HG02678 (cell line): ENCODE measurements around the gene IFFO2.
"Not testable (repeated sequence)": the region's sequence is repeated elsewhere in the genome, so short reads cannot be mapped to it uniquely, and the experiment has no call there.

Experiments used
- ATAC-seq: cut with Tn5 transposase; IDR thresholded peaks from one replicate; pipeline ENCODE4 v1.9.1; 2021; ENCODE audit warnings: mild to moderate bottlenecking, moderate library complexity; ENCODE audit not compliant: unreplicated experiment

IFFO2 gene

DNA sequence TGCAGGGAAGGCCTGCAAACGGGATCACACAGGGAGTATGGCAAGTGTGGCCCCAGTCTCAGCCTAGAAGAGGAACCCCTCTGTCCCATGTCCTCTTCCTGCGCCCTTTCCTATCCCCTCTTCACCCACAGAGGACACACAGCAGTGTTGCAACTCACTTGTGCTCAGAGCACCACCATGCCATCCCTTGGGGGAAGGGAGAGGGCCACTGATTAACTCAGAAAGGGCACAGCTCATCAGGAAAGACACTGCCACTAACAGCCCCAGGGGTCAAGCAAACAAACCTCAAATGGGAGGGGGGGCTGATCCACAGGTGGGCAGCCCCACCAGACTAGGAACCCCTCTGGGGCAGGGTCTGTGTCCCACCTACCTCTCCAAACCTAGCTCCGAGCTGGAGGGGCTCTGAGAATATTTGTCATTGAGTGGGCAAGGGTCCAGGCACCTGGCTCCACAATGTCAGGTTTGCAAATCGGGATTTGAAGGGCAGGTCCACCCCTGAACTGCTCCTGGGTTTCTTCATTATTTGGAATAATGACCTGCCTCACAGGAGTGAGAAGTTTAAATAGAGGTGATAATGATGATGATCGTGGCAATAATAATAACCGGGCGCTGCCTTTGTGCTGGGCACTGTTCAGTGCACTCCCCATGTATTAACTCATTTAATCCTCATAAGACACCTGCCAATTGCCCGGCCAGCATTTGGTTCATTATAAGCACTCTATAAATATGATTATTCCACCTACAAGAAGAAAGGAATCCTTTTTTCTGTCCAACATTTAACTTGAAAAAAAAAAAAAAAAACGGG lies 55.1 kb downstream of the IFFO2 start:
- ATAC-seq = no peak

GRCh38 chr1:18900303-18900841 lies 56.1 kb downstream of the IFFO2 start:
- ATAC-seq = no peak

DNA sequence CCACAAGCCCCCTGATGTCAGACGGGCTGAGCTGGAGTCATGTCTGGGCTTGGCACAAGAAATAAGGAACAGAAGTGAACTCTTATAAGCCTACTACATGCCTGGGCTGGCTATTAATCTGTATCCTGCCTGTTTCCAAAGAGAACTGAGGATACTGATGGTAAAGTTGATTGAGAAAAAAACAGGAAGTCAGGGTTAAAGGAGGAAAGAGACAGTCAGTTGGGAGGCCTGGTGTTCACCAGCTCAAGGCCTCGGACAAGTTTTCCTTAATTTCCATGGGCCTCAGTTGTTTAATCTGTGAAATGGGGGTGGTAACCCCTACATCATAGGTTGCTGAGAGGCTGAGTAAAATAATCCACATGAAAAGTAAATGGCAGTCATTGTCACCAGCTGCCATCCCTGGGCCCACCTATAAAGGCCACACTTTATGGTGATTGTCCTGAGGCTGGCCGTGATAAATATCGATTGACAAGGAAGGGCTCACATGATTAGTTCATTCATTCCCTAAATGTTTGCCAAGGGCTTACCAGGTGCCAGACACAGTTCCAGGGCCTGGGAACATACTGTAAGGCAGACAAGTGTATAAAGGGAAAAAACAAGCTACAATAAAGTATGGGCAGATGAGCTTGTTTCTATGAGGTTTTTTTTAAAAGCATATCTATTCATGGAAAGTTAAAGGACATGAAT lies 57.0 kb downstream of the IFFO2 start:
- ATAC-seq = no peak

DNA sequence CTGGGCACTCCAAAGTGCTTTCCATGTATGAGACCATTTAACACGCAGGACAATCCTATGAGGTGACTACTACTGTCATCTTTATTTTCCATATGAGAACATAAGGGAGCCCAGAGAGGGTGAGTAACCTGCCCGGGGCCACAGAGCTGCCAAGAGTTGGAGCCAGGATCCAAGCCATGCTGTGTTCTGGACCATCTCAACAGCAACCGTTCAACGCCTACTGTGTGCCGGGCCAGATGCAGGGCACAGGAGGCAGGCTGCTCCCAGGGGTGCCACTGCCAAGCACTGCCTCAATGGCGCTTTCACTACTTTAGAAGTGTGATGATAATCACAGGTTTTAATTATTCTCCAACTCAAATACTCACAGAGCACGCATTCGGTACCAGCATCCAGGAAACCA lies 57.9 kb downstream of the IFFO2 start:
- ATAC-seq = no peak

GRCh38 chr1:18895317-18895716 lies 61.2 kb downstream of the IFFO2 start:
- ATAC-seq = no peak

DNA sequence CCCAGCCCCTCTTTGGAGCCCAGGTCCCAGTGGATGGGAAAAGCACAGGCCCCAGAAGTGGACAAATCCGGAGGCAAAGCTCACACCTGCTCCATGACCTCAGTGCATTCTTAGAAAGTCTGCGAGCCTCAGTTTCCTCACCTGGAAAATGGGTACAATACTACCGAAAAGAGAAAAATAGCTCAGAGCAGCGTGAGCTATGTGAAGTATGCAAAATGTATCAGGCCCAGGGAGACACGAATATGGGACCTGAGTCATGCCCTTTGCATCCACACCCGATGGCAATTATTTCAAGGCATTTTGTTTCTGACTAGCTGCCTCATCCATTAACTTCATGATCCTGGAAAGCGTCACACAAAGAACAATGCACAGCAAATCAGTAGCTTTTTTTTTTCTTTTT lies 63.4 kb downstream of the IFFO2 start:
- ATAC-seq = no peak

- not testable (repeated sequence) for ATAC-seq
These were observed 64.6 kb downstream of the IFFO2 start for GRCh38 chr1:18891858-18892257.

DNA sequence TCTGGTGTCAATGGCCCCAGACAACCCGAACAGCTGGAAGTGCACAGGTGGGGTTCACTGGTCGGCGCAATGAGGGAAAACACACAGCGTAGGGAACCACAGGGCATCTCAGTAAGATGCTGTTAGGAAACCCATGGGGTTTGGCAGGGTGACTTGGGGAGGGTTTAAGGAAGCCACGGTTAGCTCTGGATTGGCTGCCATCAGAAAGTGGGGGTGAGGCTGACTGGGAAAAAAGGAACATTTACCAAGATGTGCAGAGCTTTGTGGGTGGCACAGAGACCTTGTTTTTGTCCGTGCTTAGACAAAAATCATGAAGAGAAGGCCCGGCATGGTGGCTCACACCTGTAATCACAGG lies 65.1 kb downstream of the IFFO2 start:
- ATAC-seq = no peak

- no peak for ATAC-seq
These were observed 65.6 kb downstream of the IFFO2 start for GRCh38 chr1:18890706-18891425.

DNA sequence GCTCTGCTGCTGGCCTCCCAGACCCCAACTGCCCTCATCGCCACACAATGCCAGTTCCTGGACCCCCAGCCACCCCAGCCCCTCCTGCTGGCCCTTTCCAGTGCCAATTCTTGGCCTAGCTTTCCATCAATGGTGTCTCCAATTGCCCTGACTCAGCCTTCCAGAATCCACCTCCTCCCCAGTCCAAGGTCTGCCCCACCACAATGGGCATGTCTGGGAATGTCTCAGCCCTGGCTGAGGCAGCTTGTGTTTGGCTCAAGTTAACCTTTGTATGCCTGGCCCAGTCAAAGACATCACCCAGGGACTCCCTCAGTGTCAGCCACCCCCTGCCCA lies 70.5 kb downstream of the IFFO2 start:
- no peak for ATAC-seq

- no peak for ATAC-seq
These were observed 71.0 kb downstream of the IFFO2 start for GRCh38 chr1:18885311-18886002.

DNA sequence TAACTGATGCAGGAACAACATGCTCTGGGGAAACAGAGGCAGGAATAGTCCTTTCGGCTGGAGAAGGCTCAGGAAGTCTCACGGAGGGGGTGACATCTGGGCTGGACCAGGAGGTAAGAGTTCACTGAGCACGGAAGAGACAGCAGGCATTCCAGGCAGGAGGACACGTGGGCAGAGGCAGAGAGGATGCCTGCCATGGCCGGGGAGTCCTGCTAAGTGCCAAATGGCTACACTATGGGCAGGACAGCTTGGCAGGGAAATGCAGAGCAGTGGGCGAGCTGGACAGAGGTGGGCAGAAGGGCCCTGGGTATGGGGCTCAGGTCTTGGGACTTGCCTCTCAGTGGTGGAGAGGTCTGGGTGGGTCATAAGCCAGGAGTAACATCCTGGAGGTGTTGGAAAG lies 71.7 kb downstream of the IFFO2 start:
- no peak for ATAC-seq

DNA sequence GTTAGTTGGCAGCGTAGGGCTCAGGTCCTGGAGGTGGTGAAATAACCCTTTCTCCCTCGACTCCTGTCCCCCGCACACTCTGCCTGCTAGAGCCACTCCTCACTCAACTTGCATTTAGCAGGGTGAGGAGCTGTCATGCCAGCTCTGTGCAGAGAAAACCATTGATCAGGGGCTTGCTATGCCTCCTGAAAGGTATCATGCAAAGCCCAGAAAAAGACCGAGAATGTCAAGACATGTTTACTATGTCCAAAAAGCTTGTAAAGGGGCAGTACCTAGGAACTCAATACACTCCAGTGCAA lies 72.1 kb downstream of the IFFO2 start:
- no peak for ATAC-seq

DNA sequence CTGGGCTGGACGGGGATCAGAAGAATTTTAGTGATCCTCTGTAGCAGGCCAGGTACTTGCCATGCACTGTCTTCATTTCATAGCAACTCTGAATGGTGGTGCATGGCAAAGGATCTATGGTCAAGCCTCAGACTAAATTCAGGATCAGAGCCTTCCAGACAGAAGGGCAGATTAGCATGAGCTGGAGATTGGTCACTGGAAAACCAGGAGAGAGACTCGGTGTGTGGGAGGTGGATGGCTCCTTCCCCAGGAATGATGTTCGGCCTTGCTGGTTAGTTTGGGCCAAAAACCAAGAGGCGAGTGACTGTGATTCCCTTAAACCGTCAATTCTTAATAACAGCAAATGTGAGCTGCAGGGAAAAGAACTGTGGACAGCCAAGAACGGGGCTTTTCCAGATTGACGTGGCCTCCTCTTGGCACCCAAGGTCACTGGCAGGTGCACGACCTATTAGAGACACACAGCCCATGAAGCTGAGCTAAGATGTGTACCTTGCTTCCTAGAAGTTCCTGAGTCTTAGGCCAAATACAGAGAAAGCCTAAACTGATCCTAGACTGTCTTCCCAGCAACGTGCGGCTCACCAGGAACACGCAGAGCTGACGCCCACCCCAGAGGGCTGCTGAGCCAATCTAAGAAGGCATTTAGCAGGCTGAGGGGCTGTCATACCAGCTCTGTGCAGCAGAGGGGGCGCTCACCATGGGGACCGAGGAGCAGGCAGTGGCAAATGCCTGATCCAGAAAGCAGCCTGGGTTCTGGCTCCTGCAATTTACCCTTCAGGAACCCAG lies 72.6 kb downstream of the IFFO2 start:
- ATAC-seq = no peak

- ATAC-seq = no peak
These were observed 73.4 kb downstream of the IFFO2 start for GRCh38 chr1:18883079-18883478.

DNA sequence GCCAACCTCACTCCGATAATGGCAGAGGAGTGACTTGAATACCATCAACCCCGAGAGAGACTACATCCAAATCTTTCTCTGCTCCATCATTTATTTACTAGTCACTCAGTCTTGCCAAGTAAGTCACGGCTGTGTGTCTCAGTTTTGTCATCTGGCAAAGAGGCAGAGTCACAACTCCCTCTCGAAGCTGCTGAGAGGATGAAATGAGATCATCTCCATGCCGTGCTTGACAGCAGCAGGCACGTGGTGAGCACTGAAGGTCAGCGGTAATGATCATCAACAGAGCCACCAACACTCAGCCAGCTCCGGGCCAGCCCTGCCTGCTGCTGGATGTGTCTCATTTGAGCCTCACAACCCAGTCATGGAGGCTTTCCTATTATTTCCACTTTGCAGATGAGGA lies 74.0 kb downstream of the IFFO2 start:
- no peak for ATAC-seq

GRCh38 chr1:18881642-18882431 lies 74.6 kb downstream of the IFFO2 start:
- ATAC-seq = no peak

DNA sequence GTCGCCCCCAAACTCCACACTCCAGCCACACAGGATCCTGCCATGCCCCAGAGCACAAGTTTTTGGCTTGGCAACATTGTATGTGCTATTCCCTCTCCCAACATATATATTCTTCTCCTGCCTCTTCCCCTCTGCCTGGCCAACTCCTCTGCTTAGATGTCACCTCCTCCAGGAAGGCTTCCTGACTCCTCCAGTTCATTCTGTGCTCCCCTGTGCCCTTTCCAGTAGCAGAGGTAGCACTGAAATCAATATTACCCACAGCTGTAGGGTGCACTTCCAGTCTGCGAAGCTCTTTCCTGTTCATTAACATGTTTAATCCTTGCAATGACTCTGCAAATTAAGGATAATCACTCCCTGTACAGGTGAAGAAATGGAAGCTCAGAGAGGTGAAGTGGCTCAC lies 75.3 kb downstream of the IFFO2 start:
- ATAC-seq = no peak

GRCh38 chr1:18880585-18880984 lies 75.9 kb downstream of the IFFO2 start:
- ATAC-seq = no peak

- ATAC-seq = no peak
These were observed 76.6 kb downstream of the IFFO2 start for GRCh38 chr1:18879791-18880309.
